Aortic smooth muscle cell (primary cell): ENCODE results near the gene CXCL10. TPM values are rescaled to one million over a fixed set of nuclear protein-coding genes. Genes with fewer than 3 reads are reported as not detected.

Experiments used
- total RNA-seq: library from RNA; depleted of rRNA; stranded (reverse); fragments of >200 nt; gene quantifications from 2 replicates; pipeline ENCODE4 v1.2.3, GENCODE V29; 2014

Gene CXCL10
- total RNA-seq: not detected in 2 replicates

GRCh38 chr4:76023389-76023788 is at the start of gene CXCL10:
CXCL10 (minus strand) TSS chr4:76023497; CDS start chr4:76023431, 66 bp downstream.

DNA sequence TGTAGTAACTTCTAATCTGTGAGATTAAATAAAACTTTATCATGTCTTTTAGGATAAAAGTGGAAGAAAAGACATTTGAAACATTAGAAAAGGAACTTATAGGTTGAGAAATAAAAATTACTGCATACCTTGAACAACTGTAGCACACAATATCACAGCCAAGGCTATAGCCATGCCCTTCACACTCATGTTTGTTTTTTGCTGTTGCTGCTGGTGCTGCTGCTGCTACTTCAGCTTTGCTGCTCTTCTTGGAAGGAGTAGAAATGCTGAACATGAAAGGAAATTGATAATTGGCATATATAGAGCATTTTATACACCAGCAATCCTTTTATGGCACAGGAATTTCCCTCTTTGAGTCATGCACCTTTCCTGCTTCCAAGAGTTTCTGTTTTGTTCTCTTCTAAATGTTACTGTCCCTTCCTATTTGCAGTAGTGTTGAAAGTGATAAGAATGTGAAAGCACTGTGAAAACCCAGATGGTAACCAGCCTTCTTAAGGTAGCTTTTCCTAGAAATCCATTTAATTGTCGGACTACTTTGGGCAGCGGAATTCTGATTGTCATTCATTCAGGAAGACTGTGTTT is 12.6 kb upstream of the CXCL10 start, which contains the start of gene CXCL11:
TSS of gene CXCL11 (minus strand) at position 272 of the 582 bp plus-strand sequence. CDS start at position 189, 83 bp downstream.

DNA sequence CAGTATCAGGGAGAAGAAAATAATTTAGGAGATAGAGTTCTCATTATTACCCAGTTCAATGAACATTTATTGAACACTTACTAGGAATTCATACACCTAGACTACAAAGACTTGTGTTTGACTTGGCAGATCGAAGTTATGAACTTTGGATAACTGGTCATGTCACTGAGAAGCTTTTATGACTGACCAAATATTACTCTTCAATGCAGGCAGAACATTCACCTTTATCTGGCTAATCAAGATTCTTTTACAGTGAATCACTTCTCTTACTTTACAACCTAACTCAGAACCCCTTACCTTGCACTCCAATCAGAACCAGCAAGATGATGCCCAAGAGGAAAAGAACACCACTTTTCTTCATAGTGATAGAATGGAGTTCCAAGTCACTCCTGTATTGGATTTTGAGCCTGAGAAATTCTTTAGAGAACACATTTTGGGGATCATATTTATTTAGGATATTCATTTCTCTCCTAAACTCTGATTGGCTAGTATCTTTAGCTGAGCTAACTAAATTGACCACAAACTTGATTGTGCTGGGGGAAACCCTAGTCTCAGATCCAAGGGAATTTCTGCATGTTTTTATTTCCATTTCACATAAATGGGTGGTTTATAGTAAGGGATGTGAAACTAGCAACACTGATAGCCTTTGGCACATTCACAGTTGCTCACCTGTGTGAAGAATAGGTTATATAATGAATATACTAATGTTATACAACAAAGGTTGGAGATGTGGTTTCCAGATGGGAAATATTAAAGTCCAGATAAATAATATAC is 16.0 kb downstream of the CXCL10 start, which contains the start of gene CXCL9:
TSS of gene CXCL9 (minus strand) at position 421 of the 774 bp plus-strand sequence. CDS start at position 361, 60 bp downstream.

Other genes with a start within 250 kb of the CXCL10 start
- gene PPEF2, start 121.0 kb downstream of the CXCL10 start, total RNA-seq: not detected in 2 replicates
- 49.1 and 54.2 TPM in 2 replicates for gene NAAA, start 82.5 kb downstream of the CXCL10 start, total RNA-seq
- 22.7 and 26.1 TPM in 2 replicates for gene SDAD1, start 32.6 kb downstream of the CXCL10 start, total RNA-seq
- not detected in 2 replicates for gene CXCL9, start 16.0 kb downstream of the CXCL10 start, total RNA-seq
- gene CXCL11, start 12.6 kb upstream of the CXCL10 start, total RNA-seq: under 0.01 TPM in 1 of 2 replicates, not detected in the other
- not detected in 2 replicates for gene ART3, start 51.2 kb upstream of the CXCL10 start, total RNA-seq
- 48.9 and 59.7 TPM in 2 replicates for gene NUP54, start 124.9 kb upstream of the CXCL10 start, total RNA-seq
- 408 and 562 TPM in 2 replicates for gene SCARB2, start 190.3 kb upstream of the CXCL10 start, total RNA-seq
- 0.66 and 0.99 TPM in 2 replicates for gene FAM47E, start 228.2 kb upstream of the CXCL10 start, total RNA-seq